ENCODE results near the gene MANEAL.
"Not testable (repeated sequence)": the region's sequence is repeated elsewhere in the genome, so short reads cannot be mapped to it uniquely, and the experiment has no call there.

Gene MANEAL, protein sequence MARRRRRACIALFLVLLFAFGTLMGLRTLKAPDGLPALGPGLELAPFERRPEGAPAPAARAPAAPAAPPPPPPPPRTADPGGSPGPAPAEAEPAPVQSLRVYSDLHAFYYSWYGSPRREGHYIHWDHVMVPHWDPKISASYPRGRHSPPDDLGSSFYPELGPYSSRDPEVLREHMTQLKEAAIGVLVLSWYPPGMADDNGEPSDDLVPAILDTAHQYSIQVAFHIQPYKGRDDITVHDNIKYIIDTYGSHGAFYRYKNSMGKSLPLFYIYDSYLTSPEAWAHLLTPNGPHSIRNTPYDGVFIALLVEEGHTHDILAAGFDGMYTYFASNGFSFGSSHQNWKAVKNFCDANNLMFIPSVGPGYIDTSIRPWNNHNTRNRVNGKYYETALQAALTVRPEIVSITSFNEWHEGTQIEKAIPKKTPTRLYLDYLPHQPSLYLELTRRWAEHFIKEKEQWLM

DNA sequence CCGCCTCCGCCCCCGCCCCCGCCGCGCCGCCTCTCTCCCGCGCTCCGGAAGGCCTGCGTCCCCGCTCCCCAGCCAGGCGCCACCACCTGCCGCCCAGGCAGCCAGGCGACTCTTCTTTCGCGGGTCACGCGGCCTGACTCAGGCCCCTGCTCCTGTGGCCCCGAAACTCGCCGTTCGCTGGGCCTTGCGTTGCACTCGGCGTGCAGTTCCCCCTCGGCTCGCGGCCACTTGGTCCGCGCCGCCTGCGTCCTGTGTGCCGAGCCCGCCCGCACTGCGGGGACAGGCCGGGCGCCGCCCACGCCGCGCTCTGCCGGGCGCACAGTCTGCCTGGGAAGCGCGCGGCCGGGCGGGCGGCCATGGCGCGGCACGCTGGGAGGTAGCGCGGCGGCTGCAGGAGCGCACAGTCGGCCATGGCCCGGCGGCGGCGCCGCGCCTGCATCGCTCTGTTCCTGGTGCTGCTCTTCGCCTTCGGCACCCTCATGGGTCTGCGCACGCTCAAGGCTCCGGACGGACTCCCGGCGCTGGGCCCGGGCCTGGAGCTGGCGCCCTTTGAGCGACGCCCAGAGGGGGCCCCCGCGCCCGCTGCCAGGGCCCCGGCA is at the start of gene MANEAL:
TSS of gene MANEAL (plus strand) at position 75 of the 599 bp plus-strand sequence. CDS start at position 411, 336 bp downstream.
- DNase-seq: peak; percentile 13

DNA sequence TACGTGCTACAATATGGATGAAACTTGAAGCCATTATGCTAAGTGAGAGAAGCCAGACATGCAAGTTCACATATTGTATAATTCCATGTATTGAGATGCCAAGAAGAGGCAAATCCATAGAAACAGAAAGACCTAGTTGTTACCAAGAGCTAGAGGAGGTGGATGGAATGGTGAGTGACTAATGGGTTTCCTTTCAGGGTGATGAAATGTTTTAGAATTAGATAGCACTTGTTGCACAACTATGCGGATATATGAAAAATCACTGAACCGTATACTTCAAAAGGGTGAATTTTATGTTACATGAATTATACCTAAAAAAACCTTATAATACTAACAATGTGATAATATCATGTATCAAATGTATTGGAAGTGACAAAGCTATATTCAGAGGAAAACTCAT is 46.8 kb upstream of the MANEAL start:
- DNase-seq: no peak

DNA sequence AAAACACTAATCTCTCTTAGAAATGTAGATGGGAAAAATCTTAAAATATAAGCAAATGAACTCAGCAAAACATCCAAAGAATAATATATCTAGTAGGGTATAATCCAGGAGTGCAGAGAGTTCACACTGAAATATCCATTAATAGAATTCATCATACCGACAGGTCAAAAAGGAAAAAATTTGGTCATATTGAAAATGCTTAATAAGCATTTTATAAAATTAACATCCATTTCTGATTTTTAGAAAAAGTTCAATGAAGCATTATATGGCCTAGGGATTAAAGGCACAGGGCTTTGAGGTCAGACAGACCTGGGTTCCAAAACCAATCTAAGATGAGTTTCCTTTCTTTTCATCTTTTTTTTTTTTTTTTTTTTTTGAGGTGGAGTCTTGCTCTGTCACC is 45.1 kb upstream of the MANEAL start:
- no peak for DNase-seq

DNA sequence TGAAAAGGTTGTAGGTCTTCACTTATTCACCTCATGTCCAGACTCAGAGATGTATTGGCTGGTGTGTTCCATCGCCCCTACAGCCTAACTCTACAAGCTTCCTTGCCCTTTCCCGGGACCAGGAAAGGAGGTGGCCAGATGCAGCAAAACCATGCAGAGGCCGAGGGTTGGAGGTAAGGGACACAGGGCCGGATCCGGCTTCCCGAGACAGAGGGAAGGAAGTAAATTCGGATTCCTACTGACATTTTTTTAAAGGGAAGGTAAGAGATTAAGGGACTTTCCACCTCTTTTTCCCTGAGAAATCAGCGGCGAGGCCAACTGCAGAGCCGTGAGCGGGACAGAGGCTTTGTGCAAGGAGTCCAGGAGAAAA is 41.4 kb upstream of the MANEAL start:
- no peak for DNase-seq

DNA sequence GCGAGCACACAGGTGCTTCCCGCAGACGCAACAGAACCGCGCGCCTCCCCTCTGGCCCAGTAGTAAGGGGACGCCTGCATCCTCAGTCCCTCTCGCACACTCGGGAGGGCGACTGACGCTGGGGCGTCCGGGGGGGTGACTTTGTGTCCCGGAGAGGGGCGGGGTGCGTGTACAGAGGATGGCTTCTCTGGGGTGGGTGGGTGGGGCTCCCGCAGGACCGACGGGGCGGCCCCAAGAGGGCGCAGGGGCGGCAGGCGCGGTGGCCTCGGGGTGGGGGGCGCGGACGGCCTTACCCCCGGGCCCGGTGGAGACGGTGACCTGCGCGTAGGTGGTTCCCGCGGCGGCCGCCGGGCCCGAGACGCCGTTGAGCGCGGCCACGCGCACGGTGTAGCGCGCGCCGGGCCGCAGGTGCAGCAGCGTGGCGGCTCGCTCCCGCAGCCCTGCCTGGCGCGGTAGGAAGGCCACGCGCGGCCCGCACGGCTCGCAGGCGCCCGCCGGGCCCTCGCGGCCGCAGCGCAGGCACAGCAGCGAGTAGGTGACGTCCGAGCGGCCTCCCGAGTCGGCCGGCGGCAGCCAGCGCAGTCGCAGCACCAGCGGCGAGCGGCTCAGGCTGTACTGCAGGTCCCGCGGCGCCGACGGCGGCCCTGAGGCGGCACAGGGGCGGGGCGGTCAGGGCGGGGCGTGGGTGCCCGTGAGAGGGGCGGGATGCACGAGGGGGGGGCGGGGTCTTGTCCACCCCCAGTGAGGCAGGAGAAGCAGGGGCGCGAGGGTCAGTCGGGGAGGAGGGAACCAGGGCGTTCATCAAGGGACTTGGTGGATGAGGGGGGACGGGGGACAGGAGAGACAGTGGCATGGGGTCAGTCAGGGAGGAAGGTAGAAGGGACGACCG is 40.8 kb upstream of the MANEAL start:
- DNase-seq: no peak

- DNase-seq: no peak
Observed at GRCh38 chr1:37753473-37754321, 40.0 kb upstream of the MANEAL start.

DNA sequence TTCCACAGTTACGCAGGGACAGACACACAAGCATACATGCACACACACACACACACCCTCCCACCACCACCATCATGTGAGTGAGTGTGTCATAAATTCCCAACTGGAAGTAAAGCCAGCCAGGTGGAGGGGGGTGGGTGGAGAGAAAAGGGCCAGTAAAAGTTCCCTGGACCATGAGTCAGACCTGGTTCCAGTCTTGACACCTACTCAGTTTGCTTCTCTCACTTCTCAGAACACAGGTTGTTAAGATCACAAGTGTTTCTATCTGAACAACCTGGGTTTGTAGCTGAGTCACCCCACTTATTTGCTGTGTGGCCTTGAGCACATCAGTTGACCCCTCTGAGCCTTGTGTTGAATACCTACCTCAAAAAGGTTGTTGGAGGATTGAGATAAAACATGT is 38.4 kb upstream of the MANEAL start:
- DNase-seq: no peak

- no peak for DNase-seq
Observed at GRCh38 chr1:37755951-37756560, 37.6 kb upstream of the MANEAL start.

GRCh38 chr1:37759451-37759850 is 34.2 kb upstream of the MANEAL start:
- DNase-seq: no peak

DNA sequence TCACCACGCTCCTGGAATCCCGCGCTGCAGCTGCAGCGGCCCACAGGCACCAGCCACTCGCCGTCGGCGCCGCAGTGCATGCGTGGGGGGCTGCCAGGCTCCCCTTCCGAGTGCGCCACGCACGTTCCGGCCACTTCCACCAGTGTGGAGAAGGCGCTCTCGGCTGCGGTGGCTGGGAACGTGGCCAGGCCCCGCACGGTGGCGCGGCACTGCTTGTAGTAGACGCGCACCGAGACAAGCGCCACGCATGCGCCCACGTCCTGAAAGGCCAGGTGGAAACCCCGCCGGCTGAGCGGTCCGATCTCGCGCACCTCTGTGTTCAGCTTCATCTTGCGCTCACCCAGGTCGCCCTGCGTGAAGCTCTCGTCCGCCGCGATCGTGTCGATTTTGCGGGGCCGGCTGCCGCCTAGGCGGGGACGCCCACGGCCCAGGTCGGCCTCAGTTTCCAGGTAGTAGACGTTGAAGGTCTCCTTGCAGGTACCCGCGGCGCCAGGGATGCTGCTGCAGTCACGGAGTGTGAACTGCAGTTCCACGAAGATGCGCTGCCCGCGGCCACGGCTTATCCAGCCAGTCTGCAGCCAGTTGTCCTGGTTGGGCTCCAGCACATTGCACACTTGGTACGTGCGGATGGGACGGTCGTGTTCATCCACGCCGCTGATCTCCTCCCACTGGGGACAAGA is 32.1 kb upstream of the MANEAL start:
- DNase-seq: no peak

- no peak for DNase-seq
Observed at GRCh38 chr1:37762516-37762915, 31.1 kb upstream of the MANEAL start.

DNA sequence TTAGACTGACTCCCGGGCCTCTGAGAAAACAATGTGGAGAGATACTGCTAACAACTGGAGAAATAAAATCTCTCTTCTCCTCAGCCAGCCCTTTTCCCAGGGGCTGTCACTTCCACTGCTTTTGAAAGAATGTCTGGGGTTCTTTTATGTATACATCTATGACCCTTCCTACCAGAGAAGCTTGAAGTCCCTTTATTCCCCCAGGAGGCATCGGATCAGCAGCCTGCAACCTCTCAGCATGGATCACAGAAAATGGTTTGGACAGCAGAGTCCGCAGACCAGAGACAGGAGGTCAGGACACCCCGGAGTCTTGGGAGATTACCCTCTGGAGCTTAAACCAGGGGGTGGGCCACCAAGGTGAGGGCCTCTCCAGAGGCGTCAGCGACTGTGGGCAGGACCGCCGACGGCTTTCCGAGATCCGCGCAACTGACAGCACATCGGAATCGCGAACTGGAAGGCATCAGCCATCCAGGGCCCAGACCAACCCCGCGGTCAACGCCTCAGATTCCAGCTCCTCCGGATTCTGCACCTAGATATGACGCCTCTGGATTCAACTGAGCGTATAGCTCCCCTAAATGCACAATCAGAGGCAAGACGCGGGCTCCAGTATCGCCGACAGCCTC is 29.7 kb upstream of the MANEAL start:
- no peak for DNase-seq

- no peak for DNase-seq
Observed at GRCh38 chr1:37764414-37764825, 29.2 kb upstream of the MANEAL start.

DNA sequence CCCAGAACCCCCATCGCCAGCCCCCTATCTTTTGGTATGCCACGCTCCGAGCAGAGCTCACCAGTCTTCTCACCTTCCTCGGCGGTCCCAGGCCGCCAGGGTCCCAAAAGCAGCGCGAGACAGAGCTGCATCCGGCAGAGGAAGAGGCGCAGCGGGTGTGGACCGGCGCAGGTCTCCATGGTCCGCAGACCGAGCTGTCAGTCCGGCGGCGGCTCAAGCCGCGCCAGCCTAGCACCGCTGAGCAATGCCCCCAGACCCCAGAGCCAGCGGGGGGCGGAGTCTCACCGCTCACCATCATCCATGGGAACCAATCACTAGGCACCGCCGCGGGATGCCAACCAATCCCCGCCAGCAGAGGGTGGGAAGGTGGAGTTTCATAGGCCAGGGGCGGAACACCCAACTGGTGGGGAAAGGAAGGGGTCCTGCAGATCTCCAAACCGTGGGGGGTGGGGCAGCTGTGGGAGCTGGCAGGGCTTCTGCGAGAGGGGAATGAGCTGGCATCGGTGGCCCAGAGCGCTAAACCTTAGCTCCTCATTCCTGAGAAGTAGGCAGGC is 28.7 kb upstream of the MANEAL start, which contains the start of gene EPHA10:
TSS of gene EPHA10 (minus strand) at position 233 of the 554 bp plus-strand sequence. CDS start at position 179, 54 bp downstream.
- DNase-seq: no peak

DNA sequence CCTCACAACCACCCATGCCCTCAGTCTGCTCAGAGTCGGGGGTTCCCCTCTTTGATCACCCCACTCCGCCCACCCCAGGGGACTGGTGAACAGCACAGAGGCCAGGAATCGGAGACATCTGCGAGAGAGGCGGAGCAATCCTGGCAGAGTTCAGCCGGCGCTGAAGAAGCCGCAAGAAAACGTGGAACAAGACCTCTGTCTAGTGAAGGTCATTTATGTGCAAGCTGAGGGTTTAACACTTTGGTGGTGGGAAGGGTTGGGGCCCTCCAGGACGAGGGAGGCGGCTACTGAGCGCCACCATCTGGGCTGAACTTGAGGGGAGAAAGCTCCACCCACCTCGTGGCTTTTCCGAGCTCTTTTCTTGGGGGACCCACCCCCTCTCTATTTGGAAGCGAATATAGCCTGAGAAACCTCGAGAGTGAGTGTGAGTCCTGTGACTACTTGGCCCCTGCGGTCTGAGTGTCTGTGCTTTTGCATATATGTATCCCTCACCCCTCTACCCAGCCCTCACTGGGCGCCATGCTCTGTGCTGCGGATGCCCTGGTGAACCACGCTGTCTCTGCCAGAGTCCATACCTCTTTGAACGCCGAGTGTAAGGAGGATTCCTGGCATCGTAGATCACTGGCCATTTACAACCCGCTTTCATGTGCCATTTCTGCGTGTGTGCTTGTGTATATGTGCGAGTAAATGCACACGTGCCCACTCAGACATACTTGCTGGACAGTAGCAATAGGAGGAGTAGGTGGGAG is 27.6 kb upstream of the MANEAL start:
- DNase-seq: no peak

- DNase-seq: no peak
Observed at GRCh38 chr1:37767488-37767887, 26.2 kb upstream of the MANEAL start.

DNA sequence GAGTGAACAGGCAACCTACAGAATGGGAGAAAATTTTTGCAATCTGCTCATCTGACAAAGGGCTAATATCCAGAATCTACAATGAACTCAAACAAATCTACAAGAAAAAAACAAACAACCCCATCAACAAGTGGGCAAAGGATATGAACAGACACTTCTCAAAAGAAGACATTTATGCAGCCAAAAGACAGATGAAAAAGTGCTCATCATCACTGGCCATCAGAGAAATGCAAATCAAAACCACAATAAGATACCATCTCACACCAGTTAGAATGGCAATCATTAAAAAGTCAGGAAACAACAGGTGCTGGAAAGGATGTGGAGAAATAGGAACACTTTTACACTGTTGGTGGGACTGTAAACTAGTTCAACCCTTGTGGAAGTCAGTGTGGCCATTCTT is 22.2 kb upstream of the MANEAL start:
- DNase-seq: not testable (repeated sequence)

DNA sequence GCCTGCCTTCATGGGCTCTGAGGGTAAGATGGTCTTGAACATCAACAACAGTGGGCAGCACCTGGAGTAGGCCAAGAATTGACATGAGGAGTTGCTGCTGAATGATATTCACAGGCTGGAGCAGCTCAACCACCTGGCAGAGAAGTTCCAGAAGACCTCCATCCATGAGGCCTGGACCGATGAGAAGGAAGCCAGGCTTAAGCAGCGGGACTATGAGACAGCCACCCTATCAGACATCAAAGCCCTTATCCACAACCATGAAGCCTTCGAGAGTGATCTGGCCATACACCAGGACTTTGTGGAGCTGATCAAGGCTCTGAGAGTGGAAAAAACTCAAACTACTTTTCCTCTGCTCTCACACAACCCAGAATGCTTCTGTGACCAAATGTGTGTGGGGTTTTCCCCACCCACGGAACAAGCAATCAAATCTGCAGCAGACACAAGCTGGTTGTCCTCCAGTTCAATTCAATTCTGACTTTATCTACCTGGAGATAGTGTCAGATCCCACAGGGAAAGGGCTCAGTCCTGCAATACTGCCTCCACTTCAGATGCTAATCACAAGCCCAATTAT is 16.6 kb upstream of the MANEAL start:
- DNase-seq: no peak

- DNase-seq: no peak
Observed at GRCh38 chr1:37778654-37779053, 15.0 kb upstream of the MANEAL start.

Data from activated gamma-delta T cell treated with Interleukin-2 at 50 U/mL for 16 hours (primary cell).